CD8-positive, alpha-beta memory T cell (primary cell): ENCODE results near the gene CACNA1E. TPM values are rescaled to one million over a fixed set of nuclear protein-coding genes. Genes with fewer than 3 reads are reported as not detected.

Source experiments
- CTCF ChIA-PET: fragments of 350-600 bp; sonication (Branson Sonifier 250); formaldehyde crosslinking; loops from one replicate; lab custom pipeline; 2021; ENCODE audit warnings: antibody characterized with exemption; lab: Charles Lee
- POLR2A ChIA-PET: fragments of 350-600 bp; sonication (Branson Sonifier 250); formaldehyde crosslinking; loops from one replicate; lab custom pipeline; 2021; ENCODE audit warnings: antibody characterized with exemption; lab: Charles Lee
- DNase-seq, 5 donors: peaks; one replicate each; pipeline versions ENCODE4 v3.0.0 to v3.0.0-alpha.2; 2020 to 2022; ENCODE audit warnings: mixed read lengths in 1 of 5
- H3K27ac ChIP-seq: one replicate; pipeline ENCODE4 v1.7.0; 2013; ENCODE audit warnings: low read depth, mild to moderate bottlenecking, low read length, moderate library complexity
- H3K27me3 ChIP-seq: 2 replicates; pipeline ENCODE4 v1.7.0; 2013; ENCODE audit warnings: low read length, mild to moderate bottlenecking; ENCODE audit not compliant: insufficient read depth, poor library complexity, severe bottlenecking
- H3K36me3 ChIP-seq: 2 replicates; pipeline ENCODE4 v1.7.0; 2013; ENCODE audit warnings: mild to moderate bottlenecking, low read length, moderate library complexity; ENCODE audit not compliant: insufficient read depth
- H3K4me1 ChIP-seq: 2 replicates; pipeline ENCODE4 v1.7.0; 2013; ENCODE audit warnings: mild to moderate bottlenecking, low read length, moderate library complexity; ENCODE audit not compliant: insufficient read depth
- H3K4me3 ChIP-seq: 2 replicates; pipeline ENCODE4 v1.7.0; 2013; ENCODE audit warnings: mild to moderate bottlenecking, low read length
- H3K9me3 ChIP-seq: 2 replicates; pipeline ENCODE4 v1.7.0; 2013; ENCODE audit warnings: mild to moderate bottlenecking, low read length
- H3K27ac Mint-ChIP-seq, 8 donors: one replicate each; pipeline ENCODE4 v1.8.0; 2020 to 2021; ENCODE audit warnings: mixed read lengths in 8 of 8, mild to moderate bottlenecking in 6 of 8, inconsistent platforms in 3 of 8, moderate library complexity in 3 of 8
- H3K27me3 Mint-ChIP-seq, 2 donors: one replicate each; pipeline ENCODE4 v1.8.0; 2020 to 2021; ENCODE audit warnings: mixed read lengths in 2 of 2, mild to moderate bottlenecking in 1 of 2, moderate library complexity in 1 of 2
- H3K36me3 Mint-ChIP-seq, 3 donors: one replicate each; pipeline ENCODE4 v1.8.0; 2020 to 2021; ENCODE audit warnings: mixed read lengths in 3 of 3, inconsistent platforms in 1 of 3, mild to moderate bottlenecking in 1 of 3
- H3K4me1 Mint-ChIP-seq, 3 donors: one replicate each; pipeline ENCODE4 v1.8.0; 2020 to 2021; ENCODE audit warnings: mixed read lengths in 3 of 3, inconsistent platforms in 1 of 3, mild to moderate bottlenecking in 1 of 3
- H3K4me3 Mint-ChIP-seq, 7 donors: one replicate each; pipeline ENCODE4 v1.8.0; 2020 to 2021; ENCODE audit warnings: mixed read lengths in 7 of 7, mild to moderate bottlenecking in 6 of 7, moderate library complexity in 4 of 7, inconsistent platforms in 2 of 7
- H3K9me3 Mint-ChIP-seq, 5 donors: one replicate each; pipeline ENCODE4 v1.8.0; 2020 to 2022; ENCODE audit warnings: mixed read lengths in 5 of 5, mild to moderate bottlenecking in 3 of 5, moderate library complexity in 2 of 5, inconsistent platforms in 1 of 5
- polyA plus RNA-seq: library from polyadenylated mRNA; unstranded; fragments of 300-500 nt; fragmentation: Illumina TruSeq; gene quantifications from one replicate; pipeline ENCODE4 v1.2.3, GENCODE V29; 2021
- total RNA-seq, 2 experiments: library from RNA; stranded (reverse); gene quantifications; one replicate each; pipeline ENCODE4 v1.2.3, GENCODE V29; 2021

Gene CACNA1E
- total and polyA plus RNA-seq, 3 experiments from 2014 or later: not detected

GRCh38 chr1:181777286-181777685 lies 294.0 kb downstream of the CACNA1E start:
- no peaks in the 10 kb centered on the region for H3K36me3 ChIP-seq
- H3K9me3 ChIP-seq: no peaks in the 10 kb centered on the region
- H3K27ac ChIP-seq: no peak overlapping the region
- no peak overlapping the region for H3K4me3 ChIP-seq
- Mint-ChIP-seq H3K27me3 (peaks cover 3 to 4% of the 10 kb centered on the region in 2 donors), H3K4me1 (no peaks in the 10 kb centered on the region), H3K36me3 (no peaks in the 10 kb centered on the region), H3K27ac (no peak overlapping the region), H3K4me3 (no peak overlapping the region), H3K9me3 (peaks cover 0 to 3% (median 0%) of the 10 kb centered on the region in 5 donors)
- CTCF ChIA-PET: no interaction called here
- no peaks in the 10 kb centered on the region for H3K27me3 ChIP-seq
- POLR2A ChIA-PET: no interaction called here
- DNase-seq: no peak
- no peaks in the 10 kb centered on the region for H3K4me1 ChIP-seq

GRCh38 chr1:181777812-181778211 lies 294.5 kb downstream of the CACNA1E start:
- Mint-ChIP-seq H3K9me3 (peaks cover 0 to 3% (median 0%) of the 10 kb centered on the region in 5 donors), H3K27ac (no peak overlapping the region), H3K36me3 (no peaks in the 10 kb centered on the region), H3K4me1 (no peaks in the 10 kb centered on the region), H3K27me3 (peaks cover 4% of the 10 kb centered on the region in 2 donors), H3K4me3 (no peak overlapping the region)
- H3K9me3 ChIP-seq: no peaks in the 10 kb centered on the region
- DNase-seq: no peak
- no peaks in the 10 kb centered on the region for H3K36me3 ChIP-seq
- H3K4me1 ChIP-seq: no peaks in the 10 kb centered on the region
- no peaks in the 10 kb centered on the region for H3K27me3 ChIP-seq
- no peak overlapping the region for H3K27ac ChIP-seq
- POLR2A ChIA-PET: no interaction called here
- CTCF ChIA-PET: no interaction called here
- H3K4me3 ChIP-seq: no peak overlapping the region

- H3K27me3 ChIP-seq: no peaks in the 10 kb centered on the region
- Mint-ChIP-seq H3K4me3 (no peak overlapping the region), H3K27me3 (peaks cover 6% of the 10 kb centered on the region in 2 donors), H3K36me3 (no peaks in the 10 kb centered on the region), H3K27ac (no peak overlapping the region), H3K9me3 (peaks cover 0 to 5% (median 0%) of the 10 kb centered on the region in 5 donors), H3K4me1 (no peaks in the 10 kb centered on the region)
- ChIA-PET CTCF (no interaction called here), POLR2A (no interaction called here)
- H3K36me3 ChIP-seq: no peaks in the 10 kb centered on the region
- H3K4me3 ChIP-seq: no peak overlapping the region
- no peak for DNase-seq
- H3K4me1 ChIP-seq: no peaks in the 10 kb centered on the region
- no peak overlapping the region for H3K27ac ChIP-seq
- no peaks in the 10 kb centered on the region for H3K9me3 ChIP-seq
Observed at GRCh38 chr1:181778640-181779260, 295.4 kb downstream of the CACNA1E start.

GRCh38 chr1:181779343-181779742 lies 296.0 kb downstream of the CACNA1E start:
- POLR2A ChIA-PET: no interaction called here
- no peak overlapping the region for H3K27ac Mint-ChIP-seq
- H3K27me3 ChIP-seq: no peaks in the 10 kb centered on the region
- CTCF ChIA-PET: no interaction called here
- no peaks in the 10 kb centered on the region for H3K36me3 ChIP-seq
- no peak overlapping the region for H3K27ac ChIP-seq
- peaks cover 6 to 8% of the 10 kb centered on the region in 2 donors for H3K27me3 Mint-ChIP-seq
- H3K4me1 Mint-ChIP-seq: no peaks in the 10 kb centered on the region
- no peak overlapping the region for H3K4me3 ChIP-seq
- no peaks in the 10 kb centered on the region for H3K36me3 Mint-ChIP-seq
- H3K9me3 ChIP-seq: no peaks in the 10 kb centered on the region
- no peak overlapping the region for H3K4me3 Mint-ChIP-seq
- H3K9me3 Mint-ChIP-seq: peaks cover 0 to 5% (median 0%) of the 10 kb centered on the region in 5 donors
- H3K4me1 ChIP-seq: no peaks in the 10 kb centered on the region
- DNase-seq: no peak

- Histone ChIP-seq H3K27ac (no peak overlapping the region), H3K27me3 (no peaks in the 10 kb centered on the region), H3K4me1 (no peaks in the 10 kb centered on the region), H3K36me3 (no peaks in the 10 kb centered on the region), H3K9me3 (no peaks in the 10 kb centered on the region), H3K4me3 (no peak overlapping the region)
- H3K27me3 Mint-ChIP-seq: peaks cover 3 to 6% of the 10 kb centered on the region in 2 donors
- H3K4me3 Mint-ChIP-seq: no peak overlapping the region
- ChIA-PET POLR2A (no interaction called here), CTCF (no interaction called here)
- H3K36me3 Mint-ChIP-seq: no peaks in the 10 kb centered on the region
- peaks cover 0 to 5% (median 0%) of the 10 kb centered on the region in 5 donors for H3K9me3 Mint-ChIP-seq
- no peaks in the 10 kb centered on the region for H3K4me1 Mint-ChIP-seq
- DNase-seq: no peak
- H3K27ac Mint-ChIP-seq: no peak overlapping the region
Observed at GRCh38 chr1:181783208-181783607, 299.9 kb downstream of the CACNA1E start.

- H3K27me3 Mint-ChIP-seq: peaks cover 3 to 6% of the 10 kb centered on the region in 2 donors
- Histone ChIP-seq H3K4me1 (no peaks in the 10 kb centered on the region), H3K27ac (no peak overlapping the region), H3K4me3 (no peak overlapping the region), H3K36me3 (no peaks in the 10 kb centered on the region), H3K27me3 (no peaks in the 10 kb centered on the region), H3K9me3 (no peaks in the 10 kb centered on the region)
- H3K4me1 Mint-ChIP-seq: no peaks in the 10 kb centered on the region
- H3K4me3 Mint-ChIP-seq: no peak overlapping the region
- no peaks in the 10 kb centered on the region for H3K36me3 Mint-ChIP-seq
- H3K9me3 Mint-ChIP-seq: peaks cover 0 to 5% (median 0%) of the 10 kb centered on the region in 5 donors
- ChIA-PET POLR2A (no interaction called here), CTCF (no interaction called here)
- no peak overlapping the region for H3K27ac Mint-ChIP-seq
- no peak for DNase-seq
Observed at GRCh38 chr1:181784039-181784683, 300.8 kb downstream of the CACNA1E start.

GRCh38 chr1:181789395-181789794 lies 306.1 kb downstream of the CACNA1E start:
- CTCF ChIA-PET: no interaction called here
- no peak overlapping the region for H3K27ac ChIP-seq
- Mint-ChIP-seq H3K4me1 (no peaks in the 10 kb centered on the region), H3K27ac (no peak overlapping the region), H3K9me3 (no peaks in the 10 kb centered on the region), H3K27me3 (peaks cover 4 to 8% of the 10 kb centered on the region in 2 donors), H3K4me3 (no peak overlapping the region), H3K36me3 (no peaks in the 10 kb centered on the region)
- DNase-seq: no peak
- H3K4me3 ChIP-seq: no peak overlapping the region
- no peaks in the 10 kb centered on the region for H3K27me3 ChIP-seq
- no peaks in the 10 kb centered on the region for H3K36me3 ChIP-seq
- no peaks in the 10 kb centered on the region for H3K4me1 ChIP-seq
- POLR2A ChIA-PET: no interaction called here
- H3K9me3 ChIP-seq: no peaks in the 10 kb centered on the region

- no peaks in the 10 kb centered on the region for H3K36me3 ChIP-seq
- Mint-ChIP-seq H3K27me3 (peaks cover 4 to 8% of the 10 kb centered on the region in 2 donors), H3K36me3 (no peaks in the 10 kb centered on the region), H3K4me1 (no peaks in the 10 kb centered on the region), H3K4me3 (no peak overlapping the region), H3K27ac (no peak overlapping the region), H3K9me3 (no peaks in the 10 kb centered on the region)
- no peaks in the 10 kb centered on the region for H3K27me3 ChIP-seq
- H3K4me1 ChIP-seq: no peaks in the 10 kb centered on the region
- no peak overlapping the region for H3K4me3 ChIP-seq
- DNase-seq: no peak
- POLR2A ChIA-PET: no interaction called here
- CTCF ChIA-PET: no interaction called here
- no peaks in the 10 kb centered on the region for H3K9me3 ChIP-seq
- H3K27ac ChIP-seq: no peak overlapping the region
Observed at GRCh38 chr1:181791721-181792120, 308.4 kb downstream of the CACNA1E start.
